ENCODE results near the gene RALGAPA2. TPM values are rescaled to one million over a fixed set of nuclear protein-coding genes. Genes with fewer than 3 reads are reported as not detected.

Gene RALGAPA2
- total and polyA plus RNA-seq, 2 donors from 2014 or later = 5.9 to 66.7 TPM

DNA sequence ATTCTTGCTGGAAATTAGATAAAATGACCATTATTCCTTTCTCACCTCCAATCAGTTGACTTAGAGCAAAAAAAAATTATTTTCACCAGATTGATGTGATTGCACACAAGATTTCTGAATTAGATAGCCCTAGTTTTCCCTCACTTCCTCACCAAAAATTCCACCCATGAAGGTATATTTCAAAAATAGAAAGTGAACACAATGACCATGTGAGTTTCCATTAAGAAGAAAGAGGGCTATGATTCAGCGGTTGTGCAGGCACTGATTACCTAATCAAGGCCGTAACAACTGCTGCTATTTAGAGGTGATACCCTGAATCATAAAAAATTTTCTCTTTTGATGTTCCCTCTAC, 19.5 kb upstream of the RALGAPA2 start:
- no peaks in the 10 kb centered on the region for H3K27me3 ChIP-seq (ENCODE audit: control insufficient read depth, insufficient read depth, low read length)
- H3K36me3 ChIP-seq (ENCODE audit: control insufficient read depth in 2 of 3, insufficient read depth in 3 of 3, low read length in 3 of 3) = no peaks in the 10 kb centered on the region
- H3K4me3 ChIP-seq (ENCODE audit: low read length in 3 of 3) = no peak overlapping the region
- H3K9ac ChIP-seq (ENCODE audit: low read length in 3 of 3) = no peak overlapping the region
- H3K4me1 ChIP-seq (ENCODE audit: control insufficient read depth in 2 of 3, insufficient read depth in 2 of 3, low read depth in 1 of 3, low read length in 3 of 3) = no peaks in the 10 kb centered on the region
- intact Hi-C loops (cut with DNase I) = no loop called here
- TF ChIP-seq, protein P1, sequence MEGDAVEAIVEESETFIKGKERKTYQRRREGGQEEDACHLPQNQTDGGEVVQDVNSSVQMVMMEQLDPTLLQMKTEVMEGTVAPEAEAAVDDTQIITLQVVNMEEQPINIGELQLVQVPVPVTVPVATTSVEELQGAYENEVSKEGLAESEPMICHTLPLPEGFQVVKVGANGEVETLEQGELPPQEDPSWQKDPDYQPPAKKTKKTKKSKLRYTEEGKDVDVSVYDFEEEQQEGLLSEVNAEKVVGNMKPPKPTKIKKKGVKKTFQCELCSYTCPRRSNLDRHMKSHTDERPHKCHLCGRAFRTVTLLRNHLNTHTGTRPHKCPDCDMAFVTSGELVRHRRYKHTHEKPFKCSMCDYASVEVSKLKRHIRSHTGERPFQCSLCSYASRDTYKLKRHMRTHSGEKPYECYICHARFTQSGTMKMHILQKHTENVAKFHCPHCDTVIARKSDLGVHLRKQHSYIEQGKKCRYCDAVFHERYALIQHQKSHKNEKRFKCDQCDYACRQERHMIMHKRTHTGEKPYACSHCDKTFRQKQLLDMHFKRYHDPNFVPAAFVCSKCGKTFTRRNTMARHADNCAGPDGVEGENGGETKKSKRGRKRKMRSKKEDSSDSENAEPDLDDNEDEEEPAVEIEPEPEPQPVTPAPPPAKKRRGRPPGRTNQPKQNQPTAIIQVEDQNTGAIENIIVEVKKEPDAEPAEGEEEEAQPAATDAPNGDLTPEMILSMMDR (IDR thresholded peaks at IDR 0.05; ENCODE audit: borderline replicate concordance, extremely low read depth, insufficient read depth) = no peak
- H3K9me3 ChIP-seq (ENCODE audit: control insufficient read depth in 2 of 3, insufficient read depth in 1 of 3, low read length in 3 of 3) = no peaks in the 10 kb centered on the region
- FAIRE-seq (no peak), DNase-seq (no peak)
- H3K27ac ChIP-seq (ENCODE audit: low read depth in 2 of 2, low read length in 2 of 2) = no peak overlapping the region

DNA sequence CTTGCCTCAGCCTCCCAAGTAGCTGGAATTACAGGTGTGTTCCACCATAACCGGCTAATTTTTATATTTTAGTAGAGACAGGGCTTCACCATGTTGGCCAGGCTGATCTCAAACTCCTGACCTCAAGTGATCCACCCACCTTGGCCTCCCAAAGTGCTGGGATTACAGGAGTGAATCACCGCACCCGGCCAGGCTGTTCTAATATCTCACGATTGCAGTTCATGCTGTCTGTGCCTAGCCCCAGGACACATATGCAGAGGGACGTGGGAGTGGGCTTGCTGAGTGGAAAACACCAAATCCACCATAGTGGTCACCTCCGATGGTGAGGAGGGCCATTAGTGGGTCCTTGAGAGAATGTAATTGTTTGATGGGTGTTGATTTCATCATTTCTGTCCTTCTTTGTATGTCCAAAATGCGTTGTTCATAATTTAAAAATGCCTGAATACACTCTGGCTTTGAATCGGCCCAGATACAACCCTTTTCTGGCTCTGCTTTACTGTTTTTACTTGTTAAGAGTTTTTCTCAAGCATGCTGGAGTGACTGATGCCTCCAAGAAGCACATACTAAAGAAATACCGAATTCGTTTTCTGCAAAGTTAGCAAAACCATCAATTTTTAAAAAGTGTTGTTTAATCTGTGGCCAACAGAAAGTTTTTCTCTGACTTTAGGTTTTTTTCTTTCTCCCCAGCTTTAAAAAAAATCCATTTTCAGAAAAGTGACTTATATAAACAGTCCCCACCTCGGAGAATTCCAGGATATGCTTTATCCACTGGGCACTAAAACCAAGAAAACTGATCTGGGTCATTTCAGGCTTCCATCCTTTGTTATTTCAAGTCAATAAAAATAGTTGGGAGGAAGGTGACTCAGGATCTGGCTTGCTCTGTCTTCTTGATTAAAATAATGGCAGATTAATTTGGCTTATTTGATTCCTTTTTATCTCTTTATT, 18.8 kb upstream of the RALGAPA2 start:
- no peak overlapping the region for H3K9ac ChIP-seq (ENCODE audit: low read length in 3 of 3)
- intact Hi-C loops (cut with DNase I) = no loop called here
- H3K4me1 ChIP-seq (ENCODE audit: control insufficient read depth in 2 of 3, insufficient read depth in 2 of 3, low read depth in 1 of 3, low read length in 3 of 3) = no peaks in the 10 kb centered on the region
- TF ChIP-seq, protein P1 (IDR thresholded peaks at IDR 0.05; ENCODE audit: borderline replicate concordance, extremely low read depth, insufficient read depth) = no peak
- H3K36me3 ChIP-seq (ENCODE audit: control insufficient read depth in 2 of 3, insufficient read depth in 3 of 3, low read length in 3 of 3) = no peaks in the 10 kb centered on the region
- no peak for DNase-seq
- peak overlapping the region in 1 of 2 donors; percentile 29 for H3K27ac ChIP-seq (ENCODE audit: low read depth in 2 of 2, low read length in 2 of 2)
- no peak for FAIRE-seq
- no peaks in the 10 kb centered on the region for H3K27me3 ChIP-seq (ENCODE audit: control insufficient read depth, insufficient read depth, low read length)
- no peak overlapping the region for H3K4me3 ChIP-seq (ENCODE audit: low read length in 3 of 3)
- no peaks in the 10 kb centered on the region for H3K9me3 ChIP-seq (ENCODE audit: control insufficient read depth in 2 of 3, insufficient read depth in 1 of 3, low read length in 3 of 3)

- Histone ChIP-seq H3K9me3 (ENCODE audit: control insufficient read depth in 2 of 3, insufficient read depth in 1 of 3, low read length in 3 of 3) (no peaks in the 10 kb centered on the region), H3K36me3 (ENCODE audit: control insufficient read depth in 2 of 3, insufficient read depth in 3 of 3, low read length in 3 of 3) (no peaks in the 10 kb centered on the region), H3K27ac (ENCODE audit: low read depth in 2 of 2, low read length in 2 of 2) (no peak overlapping the region), H3K27me3 (ENCODE audit: control insufficient read depth, insufficient read depth, low read length) (no peaks in the 10 kb centered on the region), H3K4me1 (ENCODE audit: control insufficient read depth in 2 of 3, insufficient read depth in 2 of 3, low read depth in 1 of 3, low read length in 3 of 3) (no peaks in the 10 kb centered on the region), H3K4me3 (ENCODE audit: low read length in 3 of 3) (no peak overlapping the region), H3K9ac (ENCODE audit: low read length in 3 of 3) (no peak overlapping the region)
- DNase-seq = no peak
- TF ChIP-seq, protein P1 (IDR thresholded peaks at IDR 0.05; ENCODE audit: borderline replicate concordance, extremely low read depth, insufficient read depth) = no peak
- intact Hi-C loops (cut with DNase I) = no loop called here
- no peak for FAIRE-seq
These were observed 17.1 kb upstream of the RALGAPA2 start for GRCh38 chr20:20729563-20729962.

Data from kidney (tissue), 14 donors.